Measurements from ENCODE around the gene SEC16B.

The SEC16B gene

DNA sequence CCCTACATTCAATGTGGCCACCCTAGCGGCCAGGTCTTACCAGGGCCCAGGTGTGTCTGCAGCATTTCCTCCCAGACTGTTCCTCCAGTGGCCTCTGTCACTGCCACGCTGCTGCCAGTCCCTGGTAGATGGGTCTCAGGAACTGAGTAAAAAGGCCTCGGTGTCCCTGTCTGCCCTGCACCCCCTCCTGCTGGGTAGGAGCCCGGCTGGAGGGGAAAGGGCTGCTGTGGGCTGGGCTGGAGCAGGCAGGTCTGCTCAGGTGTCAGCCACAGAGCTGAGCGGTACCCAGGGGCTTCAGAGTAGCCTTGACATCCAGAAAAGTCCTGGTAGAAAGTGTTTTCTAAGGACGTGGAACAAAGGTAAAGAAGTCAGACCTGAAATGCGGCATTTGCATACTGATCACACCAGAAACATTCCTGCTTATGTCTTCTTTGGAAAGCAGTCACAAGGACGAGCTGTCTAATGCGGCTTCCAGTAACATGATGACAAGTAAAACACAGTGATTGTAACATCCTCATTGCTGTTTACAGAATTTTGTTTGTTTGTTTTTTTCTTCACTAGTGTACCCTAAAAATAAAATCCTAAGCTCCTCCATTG, 32.6 kb downstream of the SEC16B start:
- no peak for FAIRE-seq

DNA sequence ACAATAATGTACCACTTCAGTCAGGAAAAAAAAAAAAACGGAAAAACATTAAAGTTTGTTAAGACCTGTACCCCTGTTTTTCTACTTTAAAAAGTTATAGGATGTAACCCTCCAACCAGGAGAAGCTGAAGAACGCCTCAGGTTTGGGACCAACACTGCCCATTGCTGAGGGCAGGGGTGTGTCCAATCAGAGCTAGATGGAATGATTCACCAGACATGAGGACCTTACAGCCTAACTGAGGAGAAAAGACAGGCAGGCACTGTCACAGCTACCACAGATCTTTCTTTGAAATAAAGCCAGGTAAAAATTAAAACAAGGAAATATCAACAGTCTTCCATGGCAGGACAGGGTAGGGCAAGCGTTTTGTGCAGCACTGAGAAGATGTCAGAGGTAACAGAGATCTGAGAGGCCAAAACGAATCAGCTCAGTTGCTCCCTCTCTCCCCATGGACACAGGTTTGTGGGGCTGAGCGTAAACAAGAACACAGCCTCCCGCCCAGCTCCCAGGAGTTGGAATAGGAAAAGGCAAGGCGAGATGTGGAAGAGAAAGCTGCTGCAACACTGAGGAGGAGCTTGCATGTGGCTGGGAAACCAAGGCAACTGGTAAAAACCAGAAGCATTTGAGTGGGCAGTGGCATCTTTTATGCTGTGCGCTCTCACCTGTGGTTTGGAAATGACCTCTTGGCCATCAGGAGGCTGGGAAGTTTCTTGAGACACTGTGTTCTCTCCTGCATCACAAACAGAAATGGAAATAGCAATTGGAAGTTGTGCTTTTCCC, 34.0 kb downstream of the SEC16B start:
- FAIRE-seq: no peak

DNA sequence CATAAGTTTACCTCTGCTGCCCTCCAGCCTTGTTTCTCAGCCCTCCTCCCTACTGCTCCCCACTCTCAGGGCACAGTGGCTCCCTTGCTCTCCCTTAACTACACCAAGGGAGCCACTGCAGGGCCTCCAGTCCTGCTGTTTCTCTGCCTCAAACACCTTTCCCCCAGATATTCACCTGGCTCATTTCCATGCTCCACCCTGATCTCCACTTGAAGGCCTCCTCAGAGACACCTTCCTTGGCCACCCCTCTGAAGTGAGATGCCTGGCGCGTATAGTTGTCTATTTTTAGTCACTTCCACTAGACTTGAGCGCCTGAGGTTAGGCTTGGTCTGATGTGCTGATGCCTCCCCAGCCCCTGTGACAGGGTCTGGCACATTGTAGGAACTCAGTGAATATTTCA, 34.9 kb downstream of the SEC16B start:
- FAIRE-seq: no peak

DNA sequence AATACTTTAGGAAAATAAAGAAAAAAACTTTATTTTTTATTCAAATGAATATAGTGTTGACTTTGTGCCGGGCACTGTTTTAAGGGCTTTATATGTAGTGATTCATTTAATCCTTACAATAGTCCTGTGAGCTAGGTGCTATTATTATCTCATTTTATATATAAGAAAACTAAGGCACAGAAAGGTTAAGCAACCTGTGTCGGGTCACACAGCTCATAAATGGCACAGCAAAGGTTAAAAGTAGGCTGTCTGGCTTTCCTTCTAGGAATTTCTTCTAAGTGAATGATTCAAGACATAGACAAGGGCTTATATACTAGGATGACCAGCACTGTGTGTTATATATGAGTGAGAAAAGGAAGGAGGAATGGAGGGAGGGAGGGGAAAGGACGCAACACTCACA, 35.4 kb downstream of the SEC16B start:
- FAIRE-seq: no peak

DNA sequence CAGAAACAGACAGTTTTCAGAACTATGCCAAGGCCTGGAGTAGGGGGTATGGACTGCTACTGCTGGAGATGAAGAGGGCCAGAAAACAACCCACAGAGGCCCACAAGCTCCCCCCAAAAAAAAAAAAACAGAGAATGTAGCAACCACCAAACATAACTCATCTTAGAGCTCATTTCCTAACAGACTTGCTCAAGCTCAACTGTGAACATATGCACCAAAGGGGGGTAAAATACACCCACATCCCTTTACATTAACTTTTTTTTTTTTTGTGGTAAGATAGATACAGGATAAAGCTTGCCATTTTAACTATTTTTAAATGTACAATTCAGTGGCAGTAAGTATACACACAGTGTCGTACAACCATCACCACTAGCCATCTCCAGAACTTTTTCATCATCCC, 36.0 kb downstream of the SEC16B start:
- FAIRE-seq: no peak

DNA sequence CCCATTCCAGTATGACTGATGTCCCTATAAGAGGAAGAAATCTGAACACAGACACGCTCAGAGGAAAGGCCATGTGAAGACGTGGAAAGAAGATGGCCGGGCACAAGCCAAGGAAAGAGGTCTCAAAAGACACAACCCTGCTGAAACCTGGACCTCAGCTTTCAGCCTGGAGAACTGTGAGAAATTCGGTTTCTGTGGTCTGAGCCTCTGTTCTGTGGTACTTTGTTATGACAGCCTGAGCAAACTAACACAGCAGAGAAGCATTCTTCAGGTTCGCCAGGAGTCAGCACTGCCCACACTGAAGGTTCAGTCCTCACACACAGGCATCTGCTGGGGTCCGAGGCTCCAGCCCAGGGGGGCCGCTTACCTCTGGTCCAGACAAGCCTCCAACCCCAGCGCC, 37.7 kb downstream of the SEC16B start:
- no peak for FAIRE-seq

DNA sequence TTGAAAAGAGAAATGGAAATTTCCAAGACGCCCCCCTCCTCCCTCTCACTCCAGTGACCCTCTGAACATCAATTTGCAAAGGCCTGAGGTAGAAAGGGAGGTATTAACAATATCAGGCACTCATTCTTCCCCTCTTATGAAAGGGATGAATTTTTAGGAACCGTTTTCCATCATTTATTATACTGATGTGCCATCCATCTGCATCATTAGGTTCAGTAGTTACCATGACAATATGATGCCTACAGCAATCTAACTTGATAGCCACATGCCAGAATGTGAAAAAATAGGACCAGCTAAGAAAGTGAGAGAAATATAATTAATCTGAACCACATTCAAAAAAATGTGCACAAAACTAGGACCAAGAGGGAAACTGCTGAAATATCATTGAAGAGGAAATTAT, 40.9 kb downstream of the SEC16B start:
- FAIRE-seq: no peak

DNA sequence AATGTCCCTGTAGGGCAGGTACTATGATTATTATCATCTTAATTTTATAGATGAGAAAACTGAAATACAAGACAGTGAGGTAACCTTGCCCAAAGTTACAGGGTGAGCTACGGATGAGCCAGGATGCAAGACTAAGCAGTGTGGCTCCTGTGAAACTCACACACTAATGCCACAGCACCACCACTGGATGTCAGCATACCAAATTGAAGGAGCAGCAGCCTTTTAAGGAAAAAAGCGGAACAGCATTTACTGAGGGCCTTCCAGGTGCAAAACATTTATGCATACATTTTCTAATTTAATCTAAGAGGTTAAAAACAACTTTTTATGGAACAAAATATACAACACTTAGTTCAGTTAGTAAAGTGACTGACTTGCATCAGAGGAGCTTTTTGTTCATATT, 41.7 kb downstream of the SEC16B start:
- no peak for FAIRE-seq

DNA sequence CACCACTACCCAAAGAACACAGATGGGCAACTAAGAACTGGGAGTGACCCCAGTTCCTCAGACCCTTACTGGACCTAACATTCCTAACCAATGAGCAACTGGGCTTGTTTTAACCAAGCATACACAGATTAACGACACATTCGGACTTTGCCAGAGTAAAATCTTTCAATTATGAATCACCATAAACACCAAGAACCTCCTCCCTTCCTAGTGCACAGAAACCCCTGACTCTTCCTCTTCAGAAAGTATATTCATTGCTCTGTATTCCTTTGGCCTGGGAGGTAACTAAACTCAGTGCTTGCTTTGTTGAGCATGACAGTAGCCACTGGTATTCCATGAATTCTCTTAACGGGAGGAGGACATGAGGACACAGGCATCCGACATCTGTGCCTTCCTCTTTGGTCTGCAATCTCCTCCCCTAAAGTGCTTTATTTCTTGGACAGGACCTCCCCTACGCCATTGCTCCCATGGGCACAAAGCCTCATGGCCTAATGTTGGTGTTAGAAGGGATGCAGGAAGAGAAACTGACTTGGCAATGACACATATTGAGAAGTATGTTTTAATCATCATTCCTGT, 42.7 kb downstream of the SEC16B start:
- no peak for FAIRE-seq

DNA sequence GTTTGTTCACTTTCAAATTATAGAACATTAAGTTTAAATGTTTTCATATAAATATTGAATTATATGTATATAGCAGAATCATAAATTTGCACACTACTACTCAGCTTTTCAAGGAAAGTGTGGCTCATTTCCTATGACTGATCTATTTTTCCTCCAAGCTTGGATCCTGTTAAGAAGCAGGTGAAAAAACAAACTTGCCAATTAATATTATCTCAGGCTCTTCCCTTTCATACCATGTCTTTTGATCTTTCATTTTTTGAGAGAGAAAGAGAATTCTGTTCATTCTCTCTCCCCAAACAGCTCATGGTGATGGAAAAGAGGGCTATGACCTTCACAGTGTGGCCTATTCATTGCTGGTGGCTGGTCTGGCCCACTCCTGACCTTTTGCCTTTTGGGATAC, 43.7 kb downstream of the SEC16B start:
- FAIRE-seq: no peak

DNA sequence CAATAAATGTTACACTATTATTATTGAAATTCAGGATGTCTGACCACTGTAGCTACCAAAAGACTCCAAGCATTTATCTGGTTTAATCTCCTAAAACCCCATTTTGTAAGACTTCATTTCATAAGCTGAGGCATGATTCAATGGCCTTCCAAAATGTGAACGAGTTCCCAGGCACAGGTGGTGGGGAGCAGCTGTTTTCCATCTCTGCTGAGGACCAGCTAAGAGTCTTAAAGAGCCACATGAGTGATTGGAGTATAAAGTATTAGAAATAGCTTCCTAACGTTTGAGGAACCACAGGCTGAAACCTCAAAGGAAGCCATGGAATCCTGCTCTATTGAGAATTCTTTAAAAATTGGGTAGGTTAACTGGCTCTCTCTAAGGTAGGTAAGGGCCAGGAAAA, 44.9 kb downstream of the SEC16B start:
- no peak for FAIRE-seq

DNA sequence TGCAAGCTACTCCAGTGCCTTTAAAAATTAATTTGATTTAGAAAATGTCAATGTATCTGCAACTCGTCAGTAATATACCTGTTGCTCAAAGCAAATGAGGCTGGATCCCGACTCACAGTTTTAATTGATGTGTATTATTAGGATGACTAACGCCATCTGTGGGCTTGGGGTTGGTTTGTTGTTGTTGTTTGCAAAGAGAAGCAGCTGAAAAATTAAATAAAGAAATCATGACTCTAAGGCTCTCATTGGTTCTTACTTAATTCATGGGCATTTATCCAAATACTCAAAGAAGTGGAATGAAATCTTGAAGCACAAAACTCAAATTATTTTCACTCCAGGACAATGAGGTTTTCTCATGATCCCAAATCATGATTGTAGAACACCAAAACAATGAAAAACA, 46.4 kb downstream of the SEC16B start:
- FAIRE-seq: no peak

DNA sequence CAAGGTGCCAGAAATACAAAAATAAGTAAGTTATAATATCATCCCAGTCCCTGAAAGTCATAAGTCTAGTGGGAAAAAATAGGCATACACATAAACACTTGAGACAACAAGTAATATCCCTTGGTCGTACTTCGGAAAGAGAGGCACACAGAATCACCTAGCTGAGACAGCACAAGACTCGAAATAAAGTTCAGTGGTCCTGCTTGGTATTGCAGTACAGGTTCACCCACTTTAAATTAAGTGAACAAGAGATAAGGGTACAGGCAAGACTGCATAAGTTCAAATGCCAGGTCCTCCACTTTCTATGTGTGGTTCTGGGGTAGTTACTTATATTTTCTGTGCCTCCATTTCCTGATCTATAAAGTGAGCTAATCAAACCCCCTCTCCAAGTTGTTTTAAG, 47.6 kb downstream of the SEC16B start:
- FAIRE-seq: no peak

DNA sequence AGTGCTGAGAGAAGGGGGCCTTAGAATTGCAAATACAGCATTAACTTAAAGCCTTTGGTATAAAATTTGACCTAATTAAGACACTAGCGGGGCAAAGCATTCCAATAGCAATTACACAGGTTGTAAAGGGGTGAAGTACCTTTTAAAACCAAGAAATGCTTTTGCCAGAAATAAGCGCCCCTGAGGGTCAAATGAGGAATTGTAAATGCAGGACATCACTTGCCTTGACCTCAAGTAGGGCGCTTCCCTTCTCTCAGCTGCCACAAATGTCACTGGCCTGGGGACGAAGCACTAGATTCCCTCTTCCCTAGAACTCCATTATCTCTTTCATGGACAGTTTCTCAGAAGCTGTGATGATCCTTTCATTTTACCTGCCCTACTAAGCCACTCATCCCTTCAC, 48.3 kb downstream of the SEC16B start:
- no peak for FAIRE-seq

DNA sequence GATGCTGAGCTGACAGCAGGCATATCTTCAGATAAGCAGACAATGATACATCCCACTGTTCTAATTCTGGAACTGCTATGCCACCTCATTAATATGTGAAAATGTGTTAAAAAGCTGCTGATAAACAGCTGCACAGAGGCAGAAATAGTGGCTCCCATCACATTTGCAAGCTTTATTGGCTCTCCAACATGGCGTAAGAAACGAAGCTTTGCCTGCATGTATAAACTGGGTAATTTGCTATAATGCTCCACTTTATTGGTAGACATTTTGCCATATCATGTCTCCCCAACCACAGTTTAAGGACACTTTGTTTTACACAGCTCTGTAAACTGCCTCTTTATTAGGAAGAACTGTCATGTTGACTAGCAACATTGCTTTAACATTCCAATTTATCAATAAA, 49.8 kb downstream of the SEC16B start:
- no peak for FAIRE-seq

DNA sequence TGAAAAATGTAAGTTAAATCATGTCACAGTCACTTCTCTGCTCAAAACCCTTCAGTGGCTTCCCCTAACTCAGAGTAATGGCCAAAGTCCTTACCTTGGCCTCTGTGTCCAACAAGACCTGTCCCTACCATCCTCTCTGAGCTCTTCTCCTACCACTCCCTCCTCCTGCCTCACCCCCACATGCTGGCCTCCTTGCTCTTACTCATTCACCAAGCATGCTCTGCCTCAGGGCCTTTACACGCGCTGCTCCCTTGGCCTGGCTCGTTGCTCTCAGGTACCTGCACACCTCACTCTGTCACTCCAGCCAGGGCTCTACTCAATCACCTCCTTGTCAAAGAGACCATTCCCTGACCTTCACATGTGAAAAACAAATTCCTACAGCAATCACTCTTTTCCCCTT, 54.2 kb downstream of the SEC16B start:
- FAIRE-seq: no peak

DNA sequence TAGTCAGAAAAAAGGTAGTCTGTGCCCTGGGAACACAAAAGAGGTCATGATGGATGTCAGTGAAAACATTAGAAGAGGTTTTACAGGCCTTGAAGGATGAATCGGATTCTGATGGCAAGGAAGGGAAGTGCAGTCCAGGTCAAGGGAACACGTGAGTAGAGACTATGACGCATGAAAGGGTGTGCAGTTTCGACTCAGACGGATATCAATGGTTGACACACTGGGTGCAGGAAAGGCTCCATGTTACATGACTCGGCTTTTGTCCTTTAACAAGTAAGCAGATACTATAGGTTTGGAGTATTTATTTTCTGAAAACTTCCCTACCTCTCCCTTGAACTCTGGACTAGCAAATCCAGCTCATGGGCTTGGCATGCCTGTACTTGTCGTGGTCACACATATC, 55.3 kb downstream of the SEC16B start:
- FAIRE-seq: no peak

DNA sequence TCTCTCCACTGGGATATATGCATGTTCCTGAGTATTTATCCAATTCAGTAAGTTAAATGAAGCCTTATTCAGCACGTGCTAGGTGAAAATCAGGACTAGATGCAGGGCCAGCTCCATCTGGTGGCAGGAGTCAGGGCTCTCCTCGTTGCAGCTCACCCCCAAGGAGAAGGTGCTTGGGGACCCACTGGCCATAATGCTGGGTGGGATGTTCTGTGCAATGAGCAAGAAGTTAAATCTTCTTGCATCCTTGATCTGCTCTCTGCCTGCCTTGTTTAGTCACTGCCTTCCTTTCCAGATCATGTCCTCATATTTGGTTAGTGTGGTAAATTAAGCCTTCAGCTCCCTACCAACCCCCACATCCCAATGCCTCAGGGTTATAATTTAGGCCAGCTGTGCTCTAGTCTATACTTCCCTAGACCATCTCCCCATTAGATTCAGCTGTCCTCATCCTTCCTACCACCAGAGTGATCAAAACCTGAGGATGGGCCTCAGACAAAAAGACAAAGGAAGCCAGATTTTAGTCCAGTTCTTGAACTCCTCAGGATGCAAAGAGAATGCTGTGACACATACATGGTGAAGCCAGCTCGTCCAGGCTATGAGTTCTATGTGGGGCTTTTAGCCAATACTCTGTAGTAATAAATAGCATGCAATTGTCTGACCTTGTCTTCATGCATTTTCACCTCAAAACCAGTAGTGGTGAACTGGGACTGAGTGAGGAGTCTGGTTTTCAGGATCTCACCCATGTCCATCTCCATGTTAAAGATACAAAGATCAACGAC, 55.9 kb downstream of the SEC16B start:
- no peak for FAIRE-seq

DNA sequence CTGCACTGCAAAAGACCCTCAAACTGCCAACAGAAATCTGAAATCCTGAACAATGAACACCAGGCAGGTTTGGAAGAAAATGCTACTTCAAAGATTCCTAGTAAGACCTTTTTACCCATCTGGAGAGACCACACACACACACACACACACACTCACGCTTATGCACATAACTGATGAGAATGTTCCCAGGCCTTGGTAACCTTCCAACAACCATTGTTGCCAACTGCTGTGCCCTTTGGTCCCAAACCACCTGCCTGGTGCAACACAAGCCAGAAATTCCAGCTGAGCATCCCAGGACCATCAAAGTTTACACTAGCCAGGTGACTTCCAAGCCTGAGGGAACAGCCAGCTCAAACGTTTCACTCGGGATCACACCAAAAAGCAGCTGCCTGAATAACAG, 56.9 kb downstream of the SEC16B start:
- no peak for FAIRE-seq

DNA sequence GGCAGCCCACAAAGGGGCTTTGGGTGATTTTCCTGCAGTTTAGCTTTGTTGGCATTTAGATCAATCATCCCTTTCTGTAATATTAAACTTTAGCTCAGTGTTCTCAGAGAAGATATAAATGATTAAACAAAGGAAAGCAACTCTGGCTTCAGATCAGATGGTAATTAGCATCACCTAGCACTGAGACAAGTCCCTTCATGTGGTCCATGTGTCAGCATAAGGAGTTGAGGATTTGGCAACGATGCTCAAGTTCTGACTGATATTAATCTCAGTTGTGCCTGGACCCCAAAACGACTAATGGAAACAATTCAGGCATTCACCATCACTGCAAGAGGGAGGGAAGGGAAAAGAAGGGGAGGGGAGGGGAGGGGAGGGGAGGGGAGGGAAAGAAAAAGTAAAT, 60.4 kb downstream of the SEC16B start:
- FAIRE-seq: no peak

DNA sequence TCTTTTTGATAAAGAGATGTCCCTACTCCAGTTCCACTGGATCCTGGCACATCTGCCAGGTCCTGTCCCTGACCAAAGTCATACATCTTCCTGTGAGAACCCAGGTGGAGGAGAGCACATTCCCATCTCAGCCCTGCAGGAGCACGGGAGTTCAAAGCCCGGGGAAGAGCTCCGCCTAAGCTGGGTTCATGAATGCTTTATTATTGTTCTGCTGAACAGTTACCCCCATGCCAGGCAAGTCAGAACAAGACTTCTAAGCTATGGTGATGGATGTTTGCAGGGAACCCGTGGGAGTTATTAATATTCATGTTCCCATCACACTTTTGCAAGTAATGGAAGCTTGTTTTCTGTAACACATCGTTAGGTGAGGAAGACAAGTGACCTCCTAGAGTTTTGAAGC, 62.9 kb downstream of the SEC16B start:
- FAIRE-seq: no peak

DNA sequence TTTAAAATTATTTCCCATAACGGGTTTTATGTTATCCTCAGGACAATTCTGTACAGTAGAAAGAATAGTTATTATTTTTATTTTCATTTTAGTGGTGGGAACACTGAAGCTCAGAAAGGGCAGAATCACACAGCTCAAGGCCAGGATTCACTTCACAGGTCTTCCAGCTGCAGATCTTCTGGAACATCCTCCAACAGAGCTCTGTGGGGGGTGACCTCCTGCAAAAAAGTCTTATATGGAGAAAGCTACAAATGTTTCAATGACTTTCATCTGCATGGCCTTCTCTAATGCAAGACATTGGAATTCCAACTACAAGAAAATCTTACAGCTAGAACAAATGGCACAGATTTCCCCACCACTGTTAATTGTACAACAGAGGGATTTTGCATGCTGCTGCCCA, 64.2 kb downstream of the SEC16B start:
- FAIRE-seq: no peak

DNA sequence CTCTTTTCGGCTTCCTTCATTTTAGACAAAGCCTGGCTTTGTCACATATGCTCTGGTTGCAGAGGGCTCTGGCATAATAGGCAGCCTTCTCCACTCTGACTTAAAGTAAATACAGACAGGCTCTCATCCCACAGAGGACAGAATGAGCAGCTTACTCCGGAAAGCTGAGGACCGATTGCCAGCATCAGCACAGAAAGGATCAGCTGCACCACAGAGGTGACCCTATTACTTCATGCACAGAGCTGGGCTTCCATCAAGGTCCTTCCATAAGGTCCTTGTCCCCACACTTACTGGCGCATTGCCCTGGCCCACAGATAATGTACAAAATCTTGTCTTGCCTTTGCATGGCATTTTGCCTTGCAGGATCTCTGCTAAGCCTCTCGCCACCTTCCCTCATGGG, 67.6 kb downstream of the SEC16B start:
- FAIRE-seq: no peak
